Measurements from ENCODE around the gene OR7D4. TPM values are rescaled to one million over a fixed set of nuclear protein-coding genes. Genes with fewer than 3 reads are reported as not detected.

OR7D4 gene
- total and polyA plus RNA-seq, 2 experiments from 2014 or later = not detected

DNA sequence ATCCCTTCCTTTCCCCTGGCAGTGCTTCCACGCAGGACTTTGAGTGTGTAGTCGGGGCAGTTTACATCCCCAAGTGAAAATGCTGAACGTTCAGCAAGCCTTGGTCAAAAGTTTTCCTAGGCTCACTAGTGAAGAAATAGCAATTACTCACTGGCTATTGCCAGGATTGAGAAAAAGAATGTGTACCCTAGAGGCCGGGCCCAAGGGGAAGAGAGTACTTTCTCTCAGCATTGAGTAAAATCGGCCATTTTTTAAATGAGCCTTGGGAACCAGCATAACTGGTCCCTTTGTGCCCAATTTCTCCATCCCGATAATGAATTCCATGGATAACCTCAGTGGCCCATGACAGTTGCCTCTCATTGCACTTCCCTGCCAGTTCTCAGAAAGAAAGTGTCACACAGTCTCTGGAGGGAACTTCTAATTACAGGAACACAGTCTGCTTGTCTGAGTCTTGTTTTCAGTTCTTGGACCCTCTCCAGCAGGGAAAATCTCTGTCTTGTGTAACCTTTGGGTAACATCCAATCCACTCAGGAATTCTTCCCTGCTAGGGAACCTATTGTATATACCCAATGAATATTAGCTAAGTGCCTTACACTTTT is 47.9 kb downstream of the OR7D4 start:
- no peaks in the 10 kb centered on the region for H3K9me2 ChIP-seq (replicated peaks; ENCODE audit: insufficient read depth)
- H3K4me2 ChIP-seq = no peak overlapping the region
- H3K36me3 ChIP-seq (replicated peaks; ENCODE audit: insufficient read depth, low read depth) = no peaks in the 10 kb centered on the region
- H3K4me1 ChIP-seq (ENCODE audit: insufficient read depth) = no peaks in the 10 kb centered on the region
- no peak overlapping the region for H3K4me3 ChIP-seq
- H2AFZ ChIP-seq = no peak overlapping the region
- no peaks in the 10 kb centered on the region for H4K20me1 ChIP-seq (ENCODE audit: insufficient read depth, poor library complexity, severe bottlenecking)
- no peaks in the 10 kb centered on the region for H3K27me3 ChIP-seq
- H3K79me2 ChIP-seq = no peaks in the 10 kb centered on the region
- DNase-seq (ENCODE audit: low spot score) = no peak
- H3K9me3 ChIP-seq (ENCODE audit: low read depth) = no peaks in the 10 kb centered on the region
- H3K27ac ChIP-seq = no peak overlapping the region
- 93% methylated on average over 6 of the region's 6 CpGs for WGBS (ENCODE audit: low lambda C conversion rate, missing lambda C conversion rate)
- TF ChIP-seq EZH2phosphoT487 (IDR thresholded peaks at IDR 0.05; ENCODE audit: low read depth, severe bottlenecking, unreplicated experiment) (no peak), EZH2 (IDR thresholded peaks at IDR 0.05; ENCODE audit: borderline replicate concordance) (no peak)
- TF ChIP-seq, protein P1, sequence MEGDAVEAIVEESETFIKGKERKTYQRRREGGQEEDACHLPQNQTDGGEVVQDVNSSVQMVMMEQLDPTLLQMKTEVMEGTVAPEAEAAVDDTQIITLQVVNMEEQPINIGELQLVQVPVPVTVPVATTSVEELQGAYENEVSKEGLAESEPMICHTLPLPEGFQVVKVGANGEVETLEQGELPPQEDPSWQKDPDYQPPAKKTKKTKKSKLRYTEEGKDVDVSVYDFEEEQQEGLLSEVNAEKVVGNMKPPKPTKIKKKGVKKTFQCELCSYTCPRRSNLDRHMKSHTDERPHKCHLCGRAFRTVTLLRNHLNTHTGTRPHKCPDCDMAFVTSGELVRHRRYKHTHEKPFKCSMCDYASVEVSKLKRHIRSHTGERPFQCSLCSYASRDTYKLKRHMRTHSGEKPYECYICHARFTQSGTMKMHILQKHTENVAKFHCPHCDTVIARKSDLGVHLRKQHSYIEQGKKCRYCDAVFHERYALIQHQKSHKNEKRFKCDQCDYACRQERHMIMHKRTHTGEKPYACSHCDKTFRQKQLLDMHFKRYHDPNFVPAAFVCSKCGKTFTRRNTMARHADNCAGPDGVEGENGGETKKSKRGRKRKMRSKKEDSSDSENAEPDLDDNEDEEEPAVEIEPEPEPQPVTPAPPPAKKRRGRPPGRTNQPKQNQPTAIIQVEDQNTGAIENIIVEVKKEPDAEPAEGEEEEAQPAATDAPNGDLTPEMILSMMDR (IDR thresholded peaks at IDR 0.05; ENCODE audit: poor library complexity) = no peak

DNA sequence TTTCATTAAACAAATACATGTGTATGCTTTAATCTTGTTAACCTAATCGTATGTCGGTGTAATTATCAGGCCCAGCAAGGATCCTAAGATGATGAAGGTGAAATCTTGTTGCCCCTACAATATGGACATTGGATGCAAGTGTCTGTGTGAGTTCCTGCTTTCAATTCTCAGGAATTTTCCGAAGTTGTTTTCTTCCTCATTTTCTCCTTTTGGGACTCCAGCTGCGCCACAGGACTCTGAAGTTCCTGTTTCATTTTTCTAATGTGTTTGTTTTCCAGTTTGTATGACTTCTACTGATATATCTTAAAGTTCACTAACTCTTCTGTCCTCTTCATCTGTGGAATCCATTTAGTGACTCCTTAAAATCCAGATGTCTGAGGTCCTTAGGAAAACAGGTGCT is 52.5 kb downstream of the OR7D4 start:
- no peaks in the 10 kb centered on the region for H3K9me2 ChIP-seq (replicated peaks; ENCODE audit: insufficient read depth)
- H3K27ac ChIP-seq = no peak overlapping the region
- H3K4me1 ChIP-seq (ENCODE audit: insufficient read depth) = no peaks in the 10 kb centered on the region
- TF ChIP-seq EZH2 (IDR thresholded peaks at IDR 0.05; ENCODE audit: borderline replicate concordance) (no peak), EZH2phosphoT487 (IDR thresholded peaks at IDR 0.05; ENCODE audit: low read depth, severe bottlenecking, unreplicated experiment) (no peak)
- TF ChIP-seq, protein P1 (IDR thresholded peaks at IDR 0.05; ENCODE audit: poor library complexity) = no peak
- H2AFZ ChIP-seq = no peak overlapping the region
- H3K79me2 ChIP-seq = no peaks in the 10 kb centered on the region
- H3K9me3 ChIP-seq (ENCODE audit: low read depth) = peaks cover 10% of the 10 kb centered on the region
- no peak for DNase-seq (ENCODE audit: low spot score)
- H3K4me3 ChIP-seq = no peak overlapping the region
- no peaks in the 10 kb centered on the region for H3K36me3 ChIP-seq (replicated peaks; ENCODE audit: insufficient read depth, low read depth)
- H3K4me2 ChIP-seq = no peak overlapping the region
- H3K27me3 ChIP-seq = no peaks in the 10 kb centered on the region
- no peaks in the 10 kb centered on the region for H4K20me1 ChIP-seq (ENCODE audit: insufficient read depth, poor library complexity, severe bottlenecking)
- WGBS (ENCODE audit: low lambda C conversion rate, missing lambda C conversion rate) = 98% methylated on average over 4 of the region's 4 CpGs

DNA sequence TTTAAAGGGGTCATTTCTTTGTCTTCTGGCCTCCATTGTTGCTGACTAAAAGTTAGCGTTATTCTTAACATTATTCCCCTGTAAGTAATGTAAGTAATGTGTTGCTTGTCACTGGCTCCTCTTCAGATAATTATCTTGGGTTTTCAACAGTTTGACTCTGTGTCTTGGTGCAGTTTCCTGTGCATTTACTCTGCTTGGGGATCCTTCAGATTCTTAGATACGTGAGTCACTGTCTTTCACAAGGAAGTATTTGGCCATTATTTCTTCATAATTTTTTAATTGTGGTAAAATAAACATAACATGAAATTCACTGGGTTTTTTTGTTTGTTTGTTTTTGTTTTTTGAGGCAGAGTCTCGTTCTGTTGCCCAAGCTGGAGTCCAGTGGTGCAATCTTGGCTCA is 54.1 kb downstream of the OR7D4 start:
- WGBS (ENCODE audit: low lambda C conversion rate, missing lambda C conversion rate) = 98% methylated on average over 3 of the region's 3 CpGs
- H2AFZ ChIP-seq = no peak overlapping the region
- no peaks in the 10 kb centered on the region for H4K20me1 ChIP-seq (ENCODE audit: insufficient read depth, poor library complexity, severe bottlenecking)
- H3K4me1 ChIP-seq (ENCODE audit: insufficient read depth) = no peaks in the 10 kb centered on the region
- peaks cover 11% of the 10 kb centered on the region for H3K36me3 ChIP-seq (replicated peaks; ENCODE audit: insufficient read depth, low read depth)
- H3K9me3 ChIP-seq (ENCODE audit: low read depth) = peaks cover 22% of the 10 kb centered on the region
- no peak overlapping the region for H3K4me3 ChIP-seq
- no peak overlapping the region for H3K27ac ChIP-seq
- no peaks in the 10 kb centered on the region for H3K79me2 ChIP-seq
- H3K9me2 ChIP-seq (replicated peaks; ENCODE audit: insufficient read depth) = no peaks in the 10 kb centered on the region
- H3K27me3 ChIP-seq = no peaks in the 10 kb centered on the region
- no peak for DNase-seq (ENCODE audit: low spot score)
- TF ChIP-seq EZH2phosphoT487 (IDR thresholded peaks at IDR 0.05; ENCODE audit: low read depth, severe bottlenecking, unreplicated experiment) = no peak
- no peak for TF ChIP-seq EZH2 (IDR thresholded peaks at IDR 0.05; ENCODE audit: borderline replicate concordance)
- H3K4me2 ChIP-seq = no peak overlapping the region

DNA sequence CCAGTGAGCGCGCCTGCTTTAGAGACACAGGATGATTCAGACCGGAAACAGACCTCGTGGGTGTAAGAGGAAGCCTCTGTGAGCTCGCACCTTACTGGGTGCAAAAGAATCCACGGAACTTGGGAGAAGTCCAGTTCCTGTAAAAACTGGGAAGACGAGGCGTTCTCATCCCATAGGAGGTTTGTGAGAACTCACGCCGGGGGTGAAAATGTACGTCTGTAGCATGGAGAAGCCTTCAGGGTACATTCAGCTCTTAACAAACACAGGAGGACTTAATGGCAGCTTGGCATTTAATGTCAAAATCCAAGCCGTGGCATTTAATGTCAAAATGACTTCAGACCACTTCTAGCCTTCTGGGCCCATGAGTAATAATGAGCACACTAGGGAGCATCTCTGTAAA is 58.0 kb downstream of the OR7D4 start:
- WGBS (ENCODE audit: low lambda C conversion rate, missing lambda C conversion rate) = over 99% methylated on average over 12 of the region's 12 CpGs
- Histone ChIP-seq H3K4me2 (no peak overlapping the region), H3K4me3 (no peak overlapping the region), H3K79me2 (peaks cover 4% of the 10 kb centered on the region), H4K20me1 (ENCODE audit: insufficient read depth, poor library complexity, severe bottlenecking) (no peaks in the 10 kb centered on the region), H3K27ac (no peak overlapping the region), H2AFZ (no peak overlapping the region), H3K9me3 (ENCODE audit: low read depth) (peaks cover 28% of the 10 kb centered on the region), H3K4me1 (ENCODE audit: insufficient read depth) (no peaks in the 10 kb centered on the region), H3K9me2 (replicated peaks; ENCODE audit: insufficient read depth) (no peaks in the 10 kb centered on the region), H3K36me3 (replicated peaks; ENCODE audit: insufficient read depth, low read depth) (peaks cover 23% of the 10 kb centered on the region), H3K27me3 (no peaks in the 10 kb centered on the region)
- TF ChIP-seq, protein P1 (IDR thresholded peaks at IDR 0.05; ENCODE audit: poor library complexity) = no peak
- TF ChIP-seq EZH2 (IDR thresholded peaks at IDR 0.05; ENCODE audit: borderline replicate concordance) = no peak
- TF ChIP-seq EZH2phosphoT487 (IDR thresholded peaks at IDR 0.05; ENCODE audit: low read depth, severe bottlenecking, unreplicated experiment) = no peak
- no peak for DNase-seq (ENCODE audit: low spot score)

Other genes with a start within 250 kb of the OR7D4 start
- 2.5 and 3.2 TPM in 2 replicates for gene MUC16, start 209.2 kb downstream of the OR7D4 start, total RNA-seq
- gene MUC16, start 209.2 kb downstream of the OR7D4 start, polyA plus RNA-seq = 1.3 and 5.6 TPM in 2 replicates
- not detected in 2 replicates for gene OR1M1, start 132.5 kb downstream of the OR7D4 start, total RNA-seq
- gene OR1M1, start 132.5 kb downstream of the OR7D4 start, polyA plus RNA-seq = not detected in 2 replicates
- gene OR7G2, start 112.1 kb downstream of the OR7D4 start, total RNA-seq = not detected in 2 replicates
- not detected in 2 replicates for gene OR7G2, start 112.1 kb downstream of the OR7D4 start, polyA plus RNA-seq
- gene OR7G1, start 103.8 kb downstream of the OR7D4 start, total RNA-seq = not detected in 2 replicates
- not detected in 2 replicates for gene OR7G1, start 103.8 kb downstream of the OR7D4 start, polyA plus RNA-seq
- not detected in 2 replicates for gene OR7G3, start 92.6 kb downstream of the OR7D4 start, total RNA-seq
- not detected in 2 replicates for gene OR7G3, start 92.6 kb downstream of the OR7D4 start, polyA plus RNA-seq
- 14.6 and 26.6 TPM in 2 replicates for gene ZNF317, start 79.2 kb downstream of the OR7D4 start, total RNA-seq
- gene ZNF317, start 79.2 kb downstream of the OR7D4 start, polyA plus RNA-seq = 19.8 and 27.5 TPM in 2 replicates
- gene OR7D2, start 40.6 kb downstream of the OR7D4 start, total RNA-seq = 0.57 and 0.80 TPM in 2 replicates
- gene OR7D2, start 40.6 kb downstream of the OR7D4 start, polyA plus RNA-seq = 0.17 and 0.34 TPM in 2 replicates
- gene OR7E24, start 31.3 kb upstream of the OR7D4 start, total RNA-seq = not detected in 2 replicates
- not detected in 2 replicates for gene OR7E24, start 31.3 kb upstream of the OR7D4 start, polyA plus RNA-seq
- 8.0 and 9.8 TPM in 2 replicates for gene ZNF699, start 90.2 kb upstream of the OR7D4 start, total RNA-seq
- gene ZNF699, start 90.2 kb upstream of the OR7D4 start, polyA plus RNA-seq = 0.94 and 1.6 TPM in 2 replicates
- gene ZNF559, start 104.6 kb upstream of the OR7D4 start, total RNA-seq = 18.1 and 22.7 TPM in 2 replicates
- gene ZNF559, start 104.6 kb upstream of the OR7D4 start, polyA plus RNA-seq = 8.9 and 13.1 TPM in 2 replicates
- 5.2 and 5.5 TPM in 2 replicates for gene ZNF177, start 143.4 kb upstream of the OR7D4 start, total RNA-seq
- gene ZNF177, start 143.4 kb upstream of the OR7D4 start, polyA plus RNA-seq = 4.2 and 7.6 TPM in 2 replicates
- gene ZNF266, start 216.0 kb upstream of the OR7D4 start, total RNA-seq = 21.6 and 28.7 TPM in 2 replicates
- gene ZNF266, start 216.0 kb upstream of the OR7D4 start, polyA plus RNA-seq = 9.3 and 10.1 TPM in 2 replicates

All from hepatocyte (in vitro differentiated cells).